ENCODE results near the gene TLK2. TPM values are rescaled to one million over a fixed set of nuclear protein-coding genes. Genes with fewer than 3 reads are reported as not detected.

The TLK2 gene
- total and polyA plus RNA-seq, 2 donors (not counting 3 experiments of a cell fraction or from before 2014, with no cell fraction given), result 30.7 to 40.7 TPM

GRCh38 chr17:62631936-62632924 lies 153.6 kb downstream of the TLK2 start:
- FAIRE-seq, result no peak
- no peak overlapping the region for H2AFZ ChIP-seq (ENCODE audit: low read depth, low read length)
- no peak overlapping the region for H3K9ac ChIP-seq (replicated peaks; ENCODE audit: extremely low read depth, insufficient read depth, low read length)
- no peaks in the 10 kb centered on the region for H3K9me3 ChIP-seq (replicated peaks; ENCODE audit: control insufficient read depth, insufficient read depth, low read length)
- H3K36me3 ChIP-seq (ENCODE audit: control insufficient read depth in 2 of 2, extremely low read depth in 1 of 2, insufficient read depth in 2 of 2, low read length in 2 of 2), result no peaks in the 10 kb centered on the region
- H3K4me3 ChIP-seq (replicated peaks in 1 of 3; ENCODE audit: insufficient read depth in 1 of 3, low read depth in 1 of 3, low read length in 3 of 3), result no peak overlapping the region
- POLR2A ChIA-PET, result no interaction called here
- dilution Hi-C loops (cut with MboI; ENCODE audit: extremely low pct_ligation_motif_present, low sequenced_read_pairs) (no loop called here), intact Hi-C loops (cut with micrococcal nuclease) (no loop called here)
- H4K20me1 ChIP-seq (replicated peaks; ENCODE audit: control insufficient read depth, extremely low read depth, insufficient read depth, low read length), result no peaks in the 10 kb centered on the region
- no peaks in the 10 kb centered on the region for H3K4me1 ChIP-seq (ENCODE audit: control insufficient read depth, extremely low read depth, insufficient read depth, low read length)
- DNase-seq (ENCODE audit: low read depth, low spot score), result no peak
- no peak overlapping the region for H3K4me2 ChIP-seq (ENCODE audit: insufficient read depth, low read length)
- H3K79me2 ChIP-seq (ENCODE audit: control insufficient read depth, insufficient read depth, low read length), result no peaks in the 10 kb centered on the region
- no TSS peak for BruUV-seq (replicated peaks)
- CTCF ChIA-PET, result no interaction called here
- H3K9me1 ChIP-seq (replicated peaks; ENCODE audit: control insufficient read depth, extremely low read depth, insufficient read depth, low read length), result no peaks in the 10 kb centered on the region
- H3K27me3 ChIP-seq (ENCODE audit: control insufficient read depth in 2 of 2, insufficient read depth in 2 of 2, low read length in 2 of 2), result no peaks in the 10 kb centered on the region
- TF ChIP-seq CTCF (IDR thresholded peaks at IDR 0.05; ENCODE audit: extremely low read depth in 1 of 2, insufficient read depth in 1 of 2, low read depth in 1 of 2, low read length in 2 of 2), result no peak
- no peak for TF ChIP-seq MAX (IDR thresholded peaks at IDR 0.05; ENCODE audit: insufficient read depth, insufficient read length)
- TF ChIP-seq JUN (IDR thresholded peaks at IDR 0.05; ENCODE audit: borderline replicate concordance, insufficient read depth, insufficient read length, low read depth), result no peak
- TF ChIP-seq MYC (IDR thresholded peaks at IDR 0.05; ENCODE audit: low read depth, low read length), result no peak
- no peak for TF ChIP-seq POLR2A (IDR thresholded peaks at IDR 0.05; ENCODE audit: low read depth, low read length)
- TF ChIP-seq POLR2AphosphoS5 (IDR thresholded peaks at IDR 0.05; ENCODE audit: insufficient read depth, low read depth, low read length), result no peak
- TF ChIP-seq GATA2 (IDR thresholded peaks at IDR 0.05; ENCODE audit: insufficient read depth, insufficient read length, low read depth, low read length), result no peak
- TF ChIP-seq FOS (IDR thresholded peaks at IDR 0.05; ENCODE audit: borderline replicate concordance, insufficient read depth, low read length), result no peak
- TF ChIP-seq EZH2 (IDR thresholded peaks at IDR 0.05; ENCODE audit: borderline replicate concordance, low read depth, low read length, severe bottlenecking), result no peak
- no peak overlapping the region for H3K27ac ChIP-seq (ENCODE audit: insufficient read depth, low read depth, low read length)

Data from endothelial cell of umbilical vein (primary cell).